Suprapubic skin (tissue), 4 donors: ENCODE measurements around the gene PNPLA8. TPM values are rescaled to one million over a fixed set of nuclear protein-coding genes. Genes with fewer than 3 reads are reported as not detected.
A peak's percentile ranks its signal among the peaks of the same experiment; 100 is the strongest.

Experiments
- DNase-seq, 2 donors: peaks; one replicate each; pipeline ENCODE4 v3.0.0-alpha.2; 2019; ENCODE audit warnings: low spot score in 2 of 2
- H3K27ac ChIP-seq: fragments of 200-600 bp; sonication (generic); one replicate; pipeline ENCODE4 v1.5.1; 2019
- H3K27me3 ChIP-seq: fragments of 200-600 bp; sonication (generic); one replicate; pipeline ENCODE4 v1.5.1; 2019
- H3K36me3 ChIP-seq: fragments of 200-600 bp; sonication (generic); one replicate; pipeline ENCODE4 v1.5.1; 2019
- H3K4me1 ChIP-seq: fragments of 200-600 bp; sonication (generic); one replicate; pipeline ENCODE4 v1.5.1; 2019
- H3K4me3 ChIP-seq: fragments of 200-600 bp; sonication (generic); one replicate; pipeline ENCODE4 v1.5.1; 2019; ENCODE audit warnings: mild to moderate bottlenecking
- H3K9me3 ChIP-seq: fragments of 200-600 bp; sonication (generic); one replicate; pipeline ENCODE4 v1.5.1; 2019
- EP300 ChIP-seq: sonication (generic); formaldehyde crosslinking; IDR thresholded peaks from one replicate; pipeline ENCODE4 v1.6.1; 2017; ENCODE audit warnings: antibody characterized with exemption
- POLR2A ChIP-seq, 2 donors: fragments of 450-650 bp; IDR thresholded peaks; one replicate each; pipeline ENCODE4 v1.6.1; 2017; ENCODE audit warnings: antibody characterized with exemption in 2 of 2, mild to moderate bottlenecking in 2 of 2, moderate library complexity in 2 of 2
- POLR2AphosphoS5 ChIP-seq, 3 donors: sonication (generic); formaldehyde crosslinking; IDR thresholded peaks; one replicate each; pipeline ENCODE4 v1.6.1; 2017; ENCODE audit warnings: antibody characterized with exemption in 3 of 3
- WGBS: methylation state at CpG from one replicate; pipeline ENCODE4 v1.1.5; 2018; 5-methylcytosine and 5-hydroxymethylcytosine counted together
- total RNA-seq, 4 donors: library from RNA; depleted of rRNA; stranded (reverse); fragments of >200 nt; gene quantifications; one replicate each; pipeline ENCODE4 v1.1.0, GENCODE V29; 2016
- TF ChIP-seq, protein P1 (sequence below), 2 donors: fragments of 200-600 bp in 1 of 2; fragments of 450-650 bp in 1 of 2; sonication (generic) in 1 of 2; IDR thresholded peaks; one replicate each; pipeline ENCODE4 v1.5.1; 2016 to 2019; ENCODE audit warnings: antibody characterized with exemption in 2 of 2, mild to moderate bottlenecking in 1 of 2, moderate library complexity in 1 of 2

Gene PNPLA8
- total RNA-seq, 4 donors from 2014 or later = 28.1 to 49.8 (median 41.5) TPM

- H3K4me1 ChIP-seq = peaks cover 20% of the 10 kb centered on the region
- WGBS = 63% methylated on average over 3 of the region's 3 CpGs
- no peak for DNase-seq
Observed at GRCh38 chr7:108459922-108460551, 65.9 kb downstream of the PNPLA8 start.

DNA sequence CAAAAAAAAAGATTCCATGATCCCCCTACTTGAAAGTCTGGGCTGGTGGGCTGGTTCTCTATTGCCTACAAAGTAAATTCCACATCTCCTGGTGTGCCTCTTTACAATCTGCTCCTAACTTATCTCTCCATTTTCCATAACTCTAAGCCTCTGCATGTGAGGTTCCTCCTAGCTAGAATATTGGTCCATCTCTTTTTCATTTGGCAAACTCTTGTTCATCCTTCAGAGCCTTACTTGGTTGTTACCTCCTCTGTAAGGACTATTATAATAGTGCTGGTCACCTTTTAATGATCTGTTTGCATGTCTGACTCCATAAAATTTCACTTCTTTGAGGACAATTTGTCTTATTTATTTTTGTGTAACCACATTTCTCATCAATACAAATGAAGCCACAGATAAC, 68.1 kb downstream of the PNPLA8 start:
- H3K36me3 ChIP-seq = no peaks in the 10 kb centered on the region
- no peak overlapping the region for H3K27ac ChIP-seq
- no peak overlapping the region for H3K4me3 ChIP-seq
- DNase-seq = no peak
- TF ChIP-seq POLR2AphosphoS5 (IDR thresholded peaks at IDR 0.05) (no peak), EP300 (no peak), POLR2A (IDR thresholded peaks at IDR 0.05) (no peak)
- TF ChIP-seq, protein P1, sequence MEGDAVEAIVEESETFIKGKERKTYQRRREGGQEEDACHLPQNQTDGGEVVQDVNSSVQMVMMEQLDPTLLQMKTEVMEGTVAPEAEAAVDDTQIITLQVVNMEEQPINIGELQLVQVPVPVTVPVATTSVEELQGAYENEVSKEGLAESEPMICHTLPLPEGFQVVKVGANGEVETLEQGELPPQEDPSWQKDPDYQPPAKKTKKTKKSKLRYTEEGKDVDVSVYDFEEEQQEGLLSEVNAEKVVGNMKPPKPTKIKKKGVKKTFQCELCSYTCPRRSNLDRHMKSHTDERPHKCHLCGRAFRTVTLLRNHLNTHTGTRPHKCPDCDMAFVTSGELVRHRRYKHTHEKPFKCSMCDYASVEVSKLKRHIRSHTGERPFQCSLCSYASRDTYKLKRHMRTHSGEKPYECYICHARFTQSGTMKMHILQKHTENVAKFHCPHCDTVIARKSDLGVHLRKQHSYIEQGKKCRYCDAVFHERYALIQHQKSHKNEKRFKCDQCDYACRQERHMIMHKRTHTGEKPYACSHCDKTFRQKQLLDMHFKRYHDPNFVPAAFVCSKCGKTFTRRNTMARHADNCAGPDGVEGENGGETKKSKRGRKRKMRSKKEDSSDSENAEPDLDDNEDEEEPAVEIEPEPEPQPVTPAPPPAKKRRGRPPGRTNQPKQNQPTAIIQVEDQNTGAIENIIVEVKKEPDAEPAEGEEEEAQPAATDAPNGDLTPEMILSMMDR (IDR thresholded peaks at IDR 0.05) = no peak
- peaks cover 27% of the 10 kb centered on the region for H3K4me1 ChIP-seq
- H3K27me3 ChIP-seq = peaks cover 60% of the 10 kb centered on the region
- H3K9me3 ChIP-seq = no peaks in the 10 kb centered on the region

More at GRCh38 chr7:108459922-108460551, 65.9 kb downstream of the PNPLA8 start:
- H3K27me3 ChIP-seq = peaks cover 45% of the 10 kb centered on the region
- no peaks in the 10 kb centered on the region for H3K36me3 ChIP-seq
- H3K27ac ChIP-seq = no peak overlapping the region
- H3K9me3 ChIP-seq = no peaks in the 10 kb centered on the region
- TF ChIP-seq, protein P1 (IDR thresholded peaks at IDR 0.05) = peak in 1 of 2 donors; percentile 8
- TF ChIP-seq POLR2AphosphoS5 (IDR thresholded peaks at IDR 0.05) (no peak), POLR2A (IDR thresholded peaks at IDR 0.05) (no peak)
- H3K4me3 ChIP-seq = no peak overlapping the region

GRCh38 chr7:108456845-108457540, 68.9 kb downstream of the PNPLA8 start:
- TF ChIP-seq POLR2AphosphoS5 (IDR thresholded peaks at IDR 0.05) = no peak
- TF ChIP-seq, protein P1 (IDR thresholded peaks at IDR 0.05) = no peak
- no peak for TF ChIP-seq POLR2A (IDR thresholded peaks at IDR 0.05)
- no peak for TF ChIP-seq EP300
- Histone ChIP-seq H3K4me1 (peaks cover 27% of the 10 kb centered on the region), H3K27ac (no peak overlapping the region), H3K4me3 (peak overlapping the region; percentile 63), H3K27me3 (peaks cover 60% of the 10 kb centered on the region), H3K9me3 (no peaks in the 10 kb centered on the region), H3K36me3 (no peaks in the 10 kb centered on the region)
- 22% methylated on average over 19 of the region's 19 CpGs for WGBS
- no peak for DNase-seq

- TF ChIP-seq POLR2AphosphoS5 (IDR thresholded peaks at IDR 0.05) (no peak), EP300 (no peak), POLR2A (IDR thresholded peaks at IDR 0.05) (no peak)
- TF ChIP-seq, protein P1 (IDR thresholded peaks at IDR 0.05) = no peak
- peaks cover 60% of the 10 kb centered on the region for H3K27me3 ChIP-seq
- H3K4me1 ChIP-seq = peaks cover 27% of the 10 kb centered on the region
- 0% methylated on average over 9 of the region's 81 CpGs for WGBS
- DNase-seq = no peak
- H3K36me3 ChIP-seq = no peaks in the 10 kb centered on the region
- peak within 1 kb of the TSS; percentile 63 for H3K4me3 ChIP-seq
- no peak within 1 kb of the TSS for H3K27ac ChIP-seq
- H3K9me3 ChIP-seq = no peaks in the 10 kb centered on the region
Observed at GRCh38 chr7:108455998-108456677, 69.8 kb downstream of the PNPLA8 start, which contains the start of gene NRCAM. Gene NRCAM, minus strand, starts transcription at chr7:108456436. Its CDS starts 216,372 bp downstream, at chr7:108240064.

DNA sequence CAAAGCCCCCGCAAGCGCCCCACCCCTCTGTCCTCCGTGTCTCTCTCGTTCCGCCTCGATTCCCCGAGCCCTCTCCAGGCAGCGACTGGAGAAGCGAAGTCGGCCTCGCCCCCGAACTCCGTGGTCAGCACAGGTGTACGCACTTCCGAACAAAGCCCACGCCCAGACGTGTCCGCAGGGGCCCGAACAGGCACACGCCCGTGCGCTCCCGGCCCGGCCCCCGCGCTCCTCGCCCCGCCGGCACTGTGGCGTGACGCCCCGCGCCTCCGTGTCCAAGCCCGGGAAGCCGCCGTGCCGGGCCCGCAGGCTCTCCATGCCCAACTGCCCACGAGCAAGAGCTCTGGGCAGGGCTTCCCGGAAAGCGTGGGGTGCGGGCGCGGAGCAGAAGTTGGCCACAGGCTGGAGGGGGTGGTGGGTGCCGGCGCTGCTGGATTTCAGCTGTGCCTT, 70.4 kb downstream of the PNPLA8 start:
- DNase-seq = no peak
- no peaks in the 10 kb centered on the region for H3K9me3 ChIP-seq
- H3K4me1 ChIP-seq = peaks cover 27% of the 10 kb centered on the region
- TF ChIP-seq POLR2AphosphoS5 (IDR thresholded peaks at IDR 0.05) = no peak
- no peak for TF ChIP-seq EP300
- TF ChIP-seq, protein P1 (IDR thresholded peaks at IDR 0.05) = no peak
- TF ChIP-seq POLR2A (IDR thresholded peaks at IDR 0.05) = no peak
- peaks cover 60% of the 10 kb centered on the region for H3K27me3 ChIP-seq
- H3K4me3 ChIP-seq = peak overlapping the region; percentile 63
- WGBS = 0% methylated on average over 4 of the region's 47 CpGs
- no peak overlapping the region for H3K27ac ChIP-seq
- no peaks in the 10 kb centered on the region for H3K36me3 ChIP-seq
